NCI-H1105 (cell line): ENCODE results near the gene CDC73.
"Not testable (repeated sequence)": the region's sequence is repeated elsewhere in the genome, so short reads cannot be mapped to it uniquely, and the experiment has no call there.

ENCODE experiments used
- DNase-seq: peaks from one replicate; lab custom pipeline; 2025; lab: John Stamatoyannopoulos, UW

CDC73 gene

GRCh38 chr1:193231146-193231545 lies 109.3 kb downstream of the CDC73 start:
- not testable (repeated sequence) for DNase-seq

- DNase-seq = no peak
These were observed 112.7 kb downstream of the CDC73 start for GRCh38 chr1:193234530-193234929.

GRCh38 chr1:193237381-193237978 lies 115.6 kb downstream of the CDC73 start:
- DNase-seq = no peak

GRCh38 chr1:193240609-193241008 lies 118.8 kb downstream of the CDC73 start:
- no peak for DNase-seq

GRCh38 chr1:193241132-193241827 lies 119.4 kb downstream of the CDC73 start:
- no peak for DNase-seq

- no peak for DNase-seq
These were observed 120.2 kb downstream of the CDC73 start for GRCh38 chr1:193242000-193242399.

GRCh38 chr1:193249187-193249586 lies 127.4 kb downstream of the CDC73 start:
- DNase-seq = no peak

GRCh38 chr1:193251950-193252349 lies 130.1 kb downstream of the CDC73 start:
- DNase-seq = no peak

GRCh38 chr1:193256019-193256418 lies 134.2 kb downstream of the CDC73 start:
- peak; percentile 4 for DNase-seq

GRCh38 chr1:193259636-193260035 lies 137.8 kb downstream of the CDC73 start:
- DNase-seq = no peak

GRCh38 chr1:193260056-193260745 lies 138.4 kb downstream of the CDC73 start:
- DNase-seq = no peak

- no peak for DNase-seq
These were observed 139.1 kb downstream of the CDC73 start for GRCh38 chr1:193260896-193261295.

GRCh38 chr1:193262661-193263060 lies 140.8 kb downstream of the CDC73 start:
- no peak for DNase-seq

GRCh38 chr1:193264313-193265065 lies 142.7 kb downstream of the CDC73 start:
- no peak for DNase-seq

GRCh38 chr1:193265716-193266115 lies 143.9 kb downstream of the CDC73 start:
- DNase-seq = no peak

GRCh38 chr1:193266794-193267193 lies 145.0 kb downstream of the CDC73 start:
- DNase-seq = not testable (repeated sequence)

GRCh38 chr1:193270996-193271395 lies 149.2 kb downstream of the CDC73 start:
- DNase-seq = no peak

- no peak for DNase-seq
These were observed 153.9 kb downstream of the CDC73 start for GRCh38 chr1:193275773-193276172.

GRCh38 chr1:193278968-193279367 lies 157.1 kb downstream of the CDC73 start:
- no peak for DNase-seq

- DNase-seq = no peak
These were observed 160.1 kb downstream of the CDC73 start for GRCh38 chr1:193281894-193282293.

GRCh38 chr1:193283016-193283415 lies 161.2 kb downstream of the CDC73 start:
- no peak for DNase-seq

- DNase-seq = no peak
These were observed 162.4 kb downstream of the CDC73 start for GRCh38 chr1:193284219-193284618.

- DNase-seq = no peak
These were observed 163.8 kb downstream of the CDC73 start for GRCh38 chr1:193285641-193286040.
